ENCODE data around the gene SYNGAP1.
"Not testable (repeated sequence)": the region's sequence is repeated elsewhere in the genome, so short reads cannot be mapped to it uniquely, and the experiment has no call there.

GRCh38 chr6:33482620-33483019, 62.8 kb downstream of the SYNGAP1 start:
- not testable (repeated sequence) for TF ChIP-seq POLR2AphosphoS5, CTCF, EP300 (IDR thresholded peaks at IDR 0.05)
